NB4 (cell line): ENCODE measurements around the gene ASXL1.

Experiments
- MYC ChIP-seq: IDR thresholded peaks from 2 replicates; pipeline ENCODE4 v1.6.1; 2011; ENCODE audit warnings: low read depth, low read length
- POLR2A ChIP-seq: IDR thresholded peaks from 2 replicates; pipeline ENCODE4 v1.6.1; 2011; ENCODE audit warnings: mild to moderate bottlenecking; ENCODE audit not compliant: insufficient read length; ENCODE audit errors: extremely low read depth
- TF ChIP-seq, protein P1 (sequence below): IDR thresholded peaks from 2 replicates; pipeline ENCODE4 v1.6.1; 2011; ENCODE audit warnings: low read depth, low read length
- TF ChIP-seq, protein P2 (sequence below): IDR thresholded peaks from one replicate; pipeline ENCODE4 v1.5.1; 2012; ENCODE audit warnings: low read depth, low read length

GRCh38 chr20:32431457-32431856, 73.3 kb downstream of the ASXL1 start:
- TF ChIP-seq POLR2A (no peak), MYC (no peak)
- TF ChIP-seq, protein P1, sequence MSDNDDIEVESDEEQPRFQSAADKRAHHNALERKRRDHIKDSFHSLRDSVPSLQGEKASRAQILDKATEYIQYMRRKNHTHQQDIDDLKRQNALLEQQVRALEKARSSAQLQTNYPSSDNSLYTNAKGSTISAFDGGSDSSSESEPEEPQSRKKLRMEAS = no peak
- TF ChIP-seq, protein P2, sequence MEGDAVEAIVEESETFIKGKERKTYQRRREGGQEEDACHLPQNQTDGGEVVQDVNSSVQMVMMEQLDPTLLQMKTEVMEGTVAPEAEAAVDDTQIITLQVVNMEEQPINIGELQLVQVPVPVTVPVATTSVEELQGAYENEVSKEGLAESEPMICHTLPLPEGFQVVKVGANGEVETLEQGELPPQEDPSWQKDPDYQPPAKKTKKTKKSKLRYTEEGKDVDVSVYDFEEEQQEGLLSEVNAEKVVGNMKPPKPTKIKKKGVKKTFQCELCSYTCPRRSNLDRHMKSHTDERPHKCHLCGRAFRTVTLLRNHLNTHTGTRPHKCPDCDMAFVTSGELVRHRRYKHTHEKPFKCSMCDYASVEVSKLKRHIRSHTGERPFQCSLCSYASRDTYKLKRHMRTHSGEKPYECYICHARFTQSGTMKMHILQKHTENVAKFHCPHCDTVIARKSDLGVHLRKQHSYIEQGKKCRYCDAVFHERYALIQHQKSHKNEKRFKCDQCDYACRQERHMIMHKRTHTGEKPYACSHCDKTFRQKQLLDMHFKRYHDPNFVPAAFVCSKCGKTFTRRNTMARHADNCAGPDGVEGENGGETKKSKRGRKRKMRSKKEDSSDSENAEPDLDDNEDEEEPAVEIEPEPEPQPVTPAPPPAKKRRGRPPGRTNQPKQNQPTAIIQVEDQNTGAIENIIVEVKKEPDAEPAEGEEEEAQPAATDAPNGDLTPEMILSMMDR = no peak
